HepG2 (cell line): ENCODE data around the gene WSCD2. TPM values are rescaled to one million over a fixed set of nuclear protein-coding genes. Genes with fewer than 3 reads are reported as not detected.

Experiments
- ATAC-seq: fragments of 200-7000 bp; cut with Tn5 transposase; 3 replicates; pipeline ENCODE4 v1.9.1; 2020; ENCODE audit warnings: mild to moderate bottlenecking, moderate library complexity
- BruUV-seq: library from RNA; stranded (reverse); fragments of 400-500 nt; replicated peaks from 2 replicates; lab custom pipeline; 2021; lab: Mats Ljungman, UMichigan
- CTCF ChIA-PET: fragments of 300-600 bp; formaldehyde crosslinking; extraction: SDS; loops from one replicate; lab custom pipeline; 2021; ENCODE audit warnings: low total read pairs, inconsistent platforms, low intra/inter-chr PET ratio; lab: Yijun Ruan, JAX
- POLR2A ChIA-PET: fragments of 350-600 bp; sonication (Branson Sonifier 250); formaldehyde crosslinking; loops from one replicate; lab custom pipeline; 2020; ENCODE audit warnings: antibody characterized with exemption, inconsistent platforms; lab: Yijun Ruan, JAX
- DNase-seq: peaks from one replicate; pipeline ENCODE4 v3.0.0-alpha.2; 2015; ENCODE audit warnings: low spot score
- FAIRE-seq: peaks from 3 replicates; lab custom pipeline; 2011; peaks lifted over from hg19 to GRCh38; lab: Jason Lieb, UNC
- H2AFZ ChIP-seq: one replicate; pipeline ENCODE4 v1.6.1; 2011; ENCODE audit warnings: low read length, inconsistent platforms
- H3K27ac ChIP-seq: fragments of 300-600 bp; 3 replicates; pipeline ENCODE4 v1.8.0; 2011; ENCODE audit warnings: mixed run types, mild to moderate bottlenecking, mixed read lengths, low read length, inconsistent platforms; ENCODE audit not compliant: insufficient read depth; ENCODE audit errors: extremely low read length
- H3K27me3 ChIP-seq, 2 experiments: fragments of 200-600 bp in 1 of 2; 2 replicates in 1 of 2; 3 replicates in 1 of 2; pipeline versions ENCODE4 v1.6.0 to v1.8.0; 2011; ENCODE audit warnings: low read length in 2 of 2, mild to moderate bottlenecking in 2 of 2, moderate library complexity in 2 of 2, inconsistent platforms in 1 of 2; ENCODE audit not compliant: insufficient read depth in 2 of 2, control insufficient read depth in 1 of 2
- H3K36me3 ChIP-seq, 2 experiments: fragments of 200-600 bp in 1 of 2; replicated peaks in 1 of 2; 2 replicates in 1 of 2; 3 replicates in 1 of 2; pipeline versions ENCODE4 v1.5.1 to v1.8.0; 2011; ENCODE audit warnings: low read length in 2 of 2, inconsistent platforms in 1 of 2; ENCODE audit not compliant: insufficient read depth in 2 of 2, control insufficient read depth in 1 of 2
- H3K4me1 ChIP-seq: 2 replicates; pipeline ENCODE4 v1.5.1; 2012; ENCODE audit warnings: low read length, inconsistent platforms; ENCODE audit not compliant: insufficient read depth
- H3K4me2 ChIP-seq: 2 replicates; pipeline ENCODE4 v1.6.0; 2011; ENCODE audit warnings: low read depth, low read length, inconsistent platforms
- H3K4me3 ChIP-seq, 3 experiments: fragments of 200-600 bp in 1 of 3; sonication (generic), shearing (Covaris generic) in 1 of 3; replicated peaks in 1 of 3; 2 replicates each; pipeline ENCODE4 v1.5.1; 2011 to 2016; ENCODE audit warnings: low read length in 3 of 3, inconsistent platforms in 2 of 3, low read depth in 2 of 3, mild to moderate bottlenecking in 2 of 3, control low read depth in 1 of 3, mixed read lengths in 1 of 3; ENCODE audit not compliant: insufficient read depth in 1 of 3
- H3K79me2 ChIP-seq: one replicate; pipeline ENCODE4 v1.6.1; 2011; ENCODE audit warnings: low read length, inconsistent platforms; ENCODE audit not compliant: insufficient read depth
- H3K9ac ChIP-seq: 2 replicates; pipeline ENCODE4 v1.6.0; 2011; ENCODE audit warnings: mild to moderate bottlenecking, low read depth, low read length, inconsistent platforms; ENCODE audit not compliant: insufficient read depth
- H3K9me3 ChIP-seq: 2 replicates; pipeline ENCODE4 v1.5.1; 2012; ENCODE audit warnings: mild to moderate bottlenecking, low read length
- H4K20me1 ChIP-seq: 2 replicates; pipeline ENCODE4 v1.6.0; 2011; ENCODE audit warnings: inconsistent platforms, mild to moderate bottlenecking, low read length, moderate library complexity; ENCODE audit not compliant: insufficient read depth
- BRCA1 ChIP-seq: sonication (generic); formaldehyde crosslinking; IDR thresholded peaks from 2 replicates; pipeline ENCODE4 v1.4.0; 2020; ENCODE audit warnings: missing genetic modification reagents
- HNRNPK ChIP-seq: fragments of 200-400 bp; formaldehyde crosslinking; IDR thresholded peaks from 2 replicates; pipeline ENCODE4 v1.6.1; 2018; ENCODE audit warnings: low read length, low read depth, moderate library complexity, mild to moderate bottlenecking; ENCODE audit not compliant: poor library complexity, severe bottlenecking
- HNRNPL ChIP-seq: fragments of 200-400 bp; formaldehyde crosslinking; IDR thresholded peaks from 2 replicates; pipeline ENCODE4 v1.6.1; 2017; ENCODE audit warnings: mild to moderate bottlenecking, low read depth, low read length
- KLF16 ChIP-seq, 2 experiments: sonication (generic) in 1 of 2; formaldehyde crosslinking in 1 of 2; IDR thresholded peaks; 2 replicates each; pipeline versions ENCODE4 v1.6.1 to v1.8.0; 2016 to 2023; ENCODE audit warnings: missing genetic modification reagents in 2 of 2, missing compliant biosample characterization in 1 of 2
- ZNF839 ChIP-seq: sonication (generic); formaldehyde crosslinking; IDR thresholded peaks from 2 replicates; pipeline ENCODE4 v1.4.0; 2020; ENCODE audit warnings: missing genetic modification reagents, mild to moderate bottlenecking, borderline replicate concordance
- ZNF841 ChIP-seq: sonication (generic); formaldehyde crosslinking; IDR thresholded peaks from 2 replicates; pipeline ENCODE4 v1.8.1; 2023; ENCODE audit warnings: missing genetic modification reagents, borderline replicate concordance
- WGBS: methylation state at CpG from one replicate; pipeline ENCODE4 v1.1.6; 2017; ENCODE audit warnings: low lambda C conversion rate; 5-methylcytosine and 5-hydroxymethylcytosine counted together
- in situ Hi-C: cut with HindIII; loops from 2 replicates; pipeline ENCODE4 v1.10.0; 2017; ENCODE audit warnings: low pct_unique_long_range_greater_than_20kb; ENCODE audit not compliant: extremely low pct_ligation_motif_present
- intact Hi-C: fragments of 100-400 bp; cut with micrococcal nuclease; formaldehyde crosslinking; loops from one replicate; pipeline ENCODE4 v1.10.0; 2022; ENCODE audit not compliant: unreplicated experiment
- polyA plus RNA-seq, 8 experiments: library from polyadenylated mRNA; depleted of rRNA in 3 of 8; stranded (reverse) in 7 of 8; unstranded in 1 of 8; fragments of >200 nt; fragmentation: Illumina TruSeq in 4 of 8; extraction: Trizol in 4 of 8; gene quantifications; 2 replicates each; pipeline versions ENCODE4 v1.2.1 to v1.2.3, GENCODE V29; 2011 to 2016; ENCODE audit warnings: low read depth in 4 of 8, missing spikeins in 1 of 8, mixed read lengths in 1 of 8; ENCODE audit not compliant: insufficient read depth in 1 of 8
- total RNA-seq, 5 experiments: library from RNA; depleted of rRNA; stranded (reverse); fragments of >200 nt; fragmentation: Illumina TruSeq; extraction: Trizol; gene quantifications; 2 replicates each; pipeline ENCODE4 v1.2.3, GENCODE V29; 2016; ENCODE audit warnings: low read depth in 1 of 5
- TF ChIP-seq, protein P1 (sequence below): sonication (generic); formaldehyde crosslinking; IDR thresholded peaks from 2 replicates; pipeline ENCODE4 v1.5.0; 2020; ENCODE audit warnings: missing genetic modification reagents

WSCD2 gene
- total and polyA plus RNA-seq, 2 of the 13 experiments (the other 11 are each of a cell fraction or from before 2014, with no cell fraction given) = not detected

GRCh38 chr12:108112832-108113556, 16.1 kb upstream of the WSCD2 start (continued):
- TF ChIP-seq, protein P1, sequence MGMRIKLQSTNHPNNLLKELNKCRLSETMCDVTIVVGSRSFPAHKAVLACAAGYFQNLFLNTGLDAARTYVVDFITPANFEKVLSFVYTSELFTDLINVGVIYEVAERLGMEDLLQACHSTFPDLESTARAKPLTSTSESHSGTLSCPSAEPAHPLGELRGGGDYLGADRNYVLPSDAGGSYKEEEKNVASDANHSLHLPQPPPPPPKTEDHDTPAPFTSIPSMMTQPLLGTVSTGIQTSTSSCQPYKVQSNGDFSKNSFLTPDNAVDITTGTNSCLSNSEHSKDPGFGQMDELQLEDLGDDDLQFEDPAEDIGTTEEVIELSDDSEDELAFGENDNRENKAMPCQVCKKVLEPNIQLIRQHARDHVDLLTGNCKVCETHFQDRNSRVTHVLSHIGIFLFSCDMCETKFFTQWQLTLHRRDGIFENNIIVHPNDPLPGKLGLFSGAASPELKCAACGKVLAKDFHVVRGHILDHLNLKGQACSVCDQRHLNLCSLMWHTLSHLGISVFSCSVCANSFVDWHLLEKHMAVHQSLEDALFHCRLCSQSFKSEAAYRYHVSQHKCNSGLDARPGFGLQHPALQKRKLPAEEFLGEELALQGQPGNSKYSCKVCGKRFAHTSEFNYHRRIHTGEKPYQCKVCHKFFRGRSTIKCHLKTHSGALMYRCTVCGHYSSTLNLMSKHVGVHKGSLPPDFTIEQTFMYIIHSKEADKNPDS (CRISPR knock-in tag) = no peak
- no peak for TF ChIP-seq HNRNPL
- TF ChIP-seq BRCA1 = no peak
- TF ChIP-seq KLF16 (CRISPR knock-in tag; IDR thresholded peaks at IDR 0.05) = no peak
- TF ChIP-seq, all 625 proteins: peak for 0

DNA sequence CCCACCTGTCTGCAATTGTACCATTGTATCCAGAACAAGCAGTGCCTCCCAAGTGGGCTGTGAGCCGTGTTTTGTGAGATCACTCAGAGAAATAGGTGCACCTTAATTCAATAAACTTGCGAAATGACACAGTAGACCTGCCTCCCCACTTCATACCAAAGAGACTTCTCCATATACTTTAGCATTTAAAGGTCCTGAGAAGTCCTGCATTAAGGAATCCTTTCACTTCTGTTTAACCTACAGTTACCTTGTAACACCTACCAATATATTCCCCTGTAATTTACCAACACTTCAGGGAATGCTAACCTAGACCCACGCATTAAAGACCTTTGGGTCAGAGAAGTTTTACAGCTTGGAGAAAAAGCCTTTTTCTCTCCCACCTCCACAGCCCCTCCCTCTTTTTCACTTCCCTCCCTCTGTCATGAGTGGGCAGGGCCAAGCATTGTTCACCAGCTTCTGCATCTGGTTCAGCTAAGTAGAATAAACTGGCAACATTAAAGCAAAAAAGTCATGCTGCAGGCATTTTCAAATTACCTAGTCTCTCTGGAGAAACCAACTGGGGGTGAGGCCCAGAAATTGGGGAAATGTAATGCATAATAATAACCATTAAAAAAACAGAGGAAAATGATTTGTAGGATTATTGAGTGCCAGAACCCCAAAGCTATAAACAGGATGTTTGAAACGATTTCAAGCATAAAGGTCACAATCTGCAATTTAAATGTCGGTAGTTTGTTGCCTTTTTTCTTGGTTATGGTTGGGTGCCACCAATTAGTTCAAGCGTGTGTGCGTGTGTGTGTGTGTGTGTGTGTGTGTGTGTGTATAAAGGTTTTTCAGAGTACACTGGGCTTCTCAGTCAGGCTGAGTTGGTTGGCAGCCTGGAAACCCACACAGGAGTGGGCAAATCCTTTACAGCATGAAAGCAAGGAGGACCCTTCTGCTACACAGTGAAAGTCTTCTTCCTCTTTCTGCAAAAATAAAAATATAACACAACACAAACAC, 13.7 kb upstream of the WSCD2 start:
- Histone ChIP-seq H2AFZ (no peak overlapping the region), H3K4me3 (no peak overlapping the region), H3K27ac (no peak overlapping the region), H4K20me1 (no peaks in the 10 kb centered on the region), H3K9ac (no peak overlapping the region)
- DNase-seq (no peak), FAIRE-seq (no peak)
- CTCF ChIA-PET = no interaction called here
- in situ Hi-C loops = no loop called here
- TF ChIP-seq HNRNPK = peak; percentile 43
- no peak for TF ChIP-seq ZNF839
- TF ChIP-seq ZNF841 (CRISPR knock-in tag) = no peak
- TF ChIP-seq, all 625 proteins: peak for 1
- no peaks in the 10 kb centered on the region for H3K9me3 ChIP-seq
- no TSS peak for BruUV-seq
- no peaks in the 10 kb centered on the region for H3K4me1 ChIP-seq
- peaks cover 2 to 7% of the 10 kb centered on the region in 2 experiments; a peak in 2 of 5 replicates for H3K27me3 ChIP-seq
- no peak for ATAC-seq
- POLR2A ChIA-PET = no interaction called here
- intact Hi-C loops = no loop called here
- no peak overlapping the region for H3K4me2 ChIP-seq
- H3K79me2 ChIP-seq = no peaks in the 10 kb centered on the region
- WGBS = 7% methylated on average over 7 of the region's 7 CpGs
- no peaks in the 10 kb centered on the region for H3K36me3 ChIP-seq
